ENCODE data around the gene NR4A3. TPM values are rescaled to one million over a fixed set of nuclear protein-coding genes. Genes with fewer than 3 reads are reported as not detected.

Gene NR4A3
- total RNA-seq, 4 donors from 2014 or later, result 0.54 to 2.5 (median 1.0) TPM; not detected in 1

- Histone ChIP-seq H3K4me3 (no peak overlapping the region), H3K27ac (no peak overlapping the region), H3K4me1 (no peaks in the 10 kb centered on the region), H3K9me3 (no peaks in the 10 kb centered on the region), H3K36me3 (no peaks in the 10 kb centered on the region), H3K27me3 (no peaks in the 10 kb centered on the region)
- no peak for TF ChIP-seq CTCF (IDR thresholded peaks at IDR 0.05)
- no peak for TF ChIP-seq POLR2A (IDR thresholded peaks at IDR 0.05)
- DNase-seq, result no peak
Measured at GRCh38 chr9:99809586-99810319, 11.9 kb upstream of the NR4A3 start.

GRCh38 chr9:99811172-99811571 is 10.5 kb upstream of the NR4A3 start:
- TF ChIP-seq POLR2A (IDR thresholded peaks at IDR 0.05) (no peak), CTCF (IDR thresholded peaks at IDR 0.05) (no peak)
- H3K9me3 ChIP-seq, result no peaks in the 10 kb centered on the region
- no peaks in the 10 kb centered on the region for H3K36me3 ChIP-seq
- H3K27me3 ChIP-seq, result no peaks in the 10 kb centered on the region
- no peak overlapping the region for H3K4me3 ChIP-seq
- no peaks in the 10 kb centered on the region for H3K4me1 ChIP-seq
- H3K27ac ChIP-seq, result no peak overlapping the region
- DNase-seq, result no peak

- TF ChIP-seq POLR2A (IDR thresholded peaks at IDR 0.05), result no peak
- no peak for DNase-seq
- Histone ChIP-seq H3K27me3 (no peaks in the 10 kb centered on the region), H3K4me3 (no peak overlapping the region), H3K36me3 (no peaks in the 10 kb centered on the region), H3K9me3 (no peaks in the 10 kb centered on the region), H3K4me1 (no peaks in the 10 kb centered on the region), H3K27ac (no peak overlapping the region)
Measured at GRCh38 chr9:99811598-99812383, 9.9 kb upstream of the NR4A3 start.

GRCh38 chr9:99813739-99814138 is 7.9 kb upstream of the NR4A3 start:
- H3K9me3 ChIP-seq, result no peaks in the 10 kb centered on the region
- H3K27ac ChIP-seq, result no peak overlapping the region
- H3K27me3 ChIP-seq, result no peaks in the 10 kb centered on the region
- H3K4me1 ChIP-seq, result peaks cover 0 to 4% (median under 1%) of the 10 kb centered on the region in 4 donors
- H3K36me3 ChIP-seq, result no peaks in the 10 kb centered on the region
- no peak for TF ChIP-seq POLR2A (IDR thresholded peaks at IDR 0.05)
- no peak for TF ChIP-seq CTCF (IDR thresholded peaks at IDR 0.05)
- H3K4me3 ChIP-seq, result no peak overlapping the region
- no peak for DNase-seq

- Histone ChIP-seq H3K4me1 (peaks cover 0 to 8% (median 2%) of the 10 kb centered on the region in 4 donors), H3K27me3 (no peaks in the 10 kb centered on the region), H3K36me3 (no peaks in the 10 kb centered on the region), H3K27ac (no peak overlapping the region), H3K9me3 (no peaks in the 10 kb centered on the region), H3K4me3 (no peak overlapping the region)
- TF ChIP-seq POLR2A (IDR thresholded peaks at IDR 0.05) (no peak), CTCF (IDR thresholded peaks at IDR 0.05) (no peak)
- DNase-seq, result no peak
Measured at GRCh38 chr9:99814359-99814758, 7.3 kb upstream of the NR4A3 start.

GRCh38 chr9:99816392-99816791 is 5.3 kb upstream of the NR4A3 start:
- no peak overlapping the region for H3K27ac ChIP-seq
- H3K4me3 ChIP-seq, result no peak overlapping the region
- H3K27me3 ChIP-seq, result no peaks in the 10 kb centered on the region
- no peak for DNase-seq
- no peaks in the 10 kb centered on the region for H3K36me3 ChIP-seq
- no peaks in the 10 kb centered on the region for H3K9me3 ChIP-seq
- peaks cover 0 to 8% (median 2%) of the 10 kb centered on the region in 4 donors for H3K4me1 ChIP-seq
- TF ChIP-seq POLR2A (IDR thresholded peaks at IDR 0.05) (no peak), CTCF (IDR thresholded peaks at IDR 0.05) (no peak)

Data from Peyer's patch (tissue), 4 donors.